Gastroesophageal sphincter (tissue), 4 donors: ENCODE results near the gene LPO. TPM values are rescaled to one million over a fixed set of nuclear protein-coding genes. Genes with fewer than 3 reads are reported as not detected.

Source experiments
- ATAC-seq: fragments of 150-250 bp; one replicate; pipeline ENCODE4 v1.9.1; 2016; ENCODE audit warnings: mild to moderate bottlenecking, moderate library complexity
- H3K27ac ChIP-seq, 4 donors: fragments of 200-600 bp; sonication (generic) in 3 of 4; 1 replicate in 3 of 4; 2 replicates in 1 of 4; pipeline ENCODE4 v1.5.1; 2016 to 2019
- H3K27me3 ChIP-seq: fragments of 200-600 bp; sonication (generic); one replicate; pipeline ENCODE4 v1.5.1; 2019
- H3K36me3 ChIP-seq, 2 donors: fragments of 200-600 bp; sonication (generic); one replicate each; pipeline ENCODE4 v1.5.1; 2019; ENCODE audit warnings: control low read depth in 1 of 2
- H3K4me1 ChIP-seq, 3 donors: fragments of 200-600 bp; sonication (generic); 1 replicate in 2 of 3; 2 replicates in 1 of 3; pipeline ENCODE4 v1.5.1; 2016 to 2019; ENCODE audit warnings: control low read depth in 2 of 3
- H3K4me3 ChIP-seq, 2 donors: fragments of 200-600 bp; sonication (generic); one replicate each; pipeline ENCODE4 v1.5.1; 2019; ENCODE audit warnings: mild to moderate bottlenecking in 1 of 2, moderate library complexity in 1 of 2
- H3K9me3 ChIP-seq, 3 donors: fragments of 200-600 bp; sonication (generic); one replicate each; pipeline ENCODE4 v1.5.1; 2017 to 2019; ENCODE audit warnings: control low read depth in 2 of 3
- CTCF ChIP-seq, 4 experiments: fragments of 200-600 bp in 2 of 4; fragments of 450-650 bp in 2 of 4; sonication (generic) in 1 of 4; IDR thresholded peaks; one replicate each; pipeline ENCODE4 v1.5.1; 2017 to 2019; ENCODE audit warnings: antibody characterized with exemption in 4 of 4, mild to moderate bottlenecking in 2 of 4, moderate library complexity in 2 of 4
- EP300 ChIP-seq: sonication (generic); formaldehyde crosslinking; IDR thresholded peaks from one replicate; pipeline ENCODE4 v1.6.1; 2017; ENCODE audit warnings: antibody characterized with exemption, mild to moderate bottlenecking
- POLR2A ChIP-seq, 2 donors: fragments of 450-650 bp; IDR thresholded peaks; one replicate each; pipeline ENCODE4 v1.6.1; 2017; ENCODE audit warnings: antibody characterized with exemption in 2 of 2, mild to moderate bottlenecking in 2 of 2, moderate library complexity in 1 of 2
- POLR2AphosphoS5 ChIP-seq: sonication (generic); formaldehyde crosslinking; IDR thresholded peaks from one replicate; pipeline ENCODE4 v1.6.1; 2017; ENCODE audit warnings: antibody characterized with exemption
- WGBS, 2 donors: methylation state at CpG; one replicate each; pipeline ENCODE4 v1.1.5; 2018; ENCODE audit warnings: low coverage in 1 of 2; 5-methylcytosine and 5-hydroxymethylcytosine counted together
- total RNA-seq, 4 donors: library from RNA; depleted of rRNA; stranded (reverse); fragments of >200 nt; gene quantifications; one replicate each; pipeline ENCODE4 v1.1.0, GENCODE V29; 2016

The LPO gene
- total RNA-seq, 4 donors from 2014 or later: 0.15 to 0.77 TPM; not detected in 2

GRCh38 chr17:58239987-58240386 is 1.6 kb downstream of the LPO start:
- WGBS, 2 donors: 90% methylated on average over 1 of the region's 1 CpG; no CpG with 5 or more reads in 1 of the 2 donors
- Histone ChIP-seq H3K27ac (no peak overlapping the region), H3K4me1 (no peaks in the 10 kb centered on the region), H3K4me3 (no peak overlapping the region), H3K9me3 (no peaks in the 10 kb centered on the region), H3K27me3 (peaks cover 84% of the 10 kb centered on the region), H3K36me3 (no peaks in the 10 kb centered on the region)
- TF ChIP-seq EP300 (no peak), CTCF (IDR thresholded peaks at IDR 0.05) (no peak), POLR2AphosphoS5 (no peak), POLR2A (IDR thresholded peaks at IDR 0.05) (no peak)
- ATAC-seq: no peak

GRCh38 chr17:58242171-58242784 is 3.9 kb downstream of the LPO start:
- Histone ChIP-seq H3K27ac (no peak overlapping the region), H3K36me3 (no peaks in the 10 kb centered on the region), H3K4me3 (no peak overlapping the region), H3K27me3 (peaks cover 75% of the 10 kb centered on the region), H3K4me1 (no peaks in the 10 kb centered on the region), H3K9me3 (no peaks in the 10 kb centered on the region)
- 10 to 13% methylated on average over 2 to 3 of the region's 4 CpGs for WGBS, 2 donors
- TF ChIP-seq POLR2A (IDR thresholded peaks at IDR 0.05): no peak
- no peak for TF ChIP-seq CTCF (IDR thresholded peaks at IDR 0.05)
- TF ChIP-seq POLR2AphosphoS5: no peak
- no peak for TF ChIP-seq EP300
- no peak for ATAC-seq

- Histone ChIP-seq H3K27me3 (peaks cover 82% of the 10 kb centered on the region), H3K36me3 (no peaks in the 10 kb centered on the region), H3K4me3 (no peak overlapping the region), H3K9me3 (no peaks in the 10 kb centered on the region), H3K4me1 (peaks cover 0 to 12% (median 5%) of the 10 kb centered on the region in 3 donors), H3K27ac (no peak overlapping the region)
- WGBS, 2 donors: 32 to 52% methylated on average over 5 to 6 of the region's 6 CpGs
- no peak for TF ChIP-seq EP300
- TF ChIP-seq POLR2AphosphoS5: no peak
- TF ChIP-seq POLR2A (IDR thresholded peaks at IDR 0.05): no peak
- TF ChIP-seq CTCF (IDR thresholded peaks at IDR 0.05): no peak
- ATAC-seq: no peak
Measured at GRCh38 chr17:58244963-58245362, 6.6 kb downstream of the LPO start.

- H3K27me3 ChIP-seq: peaks cover 83% of the 10 kb centered on the region
- peaks cover 0 to 13% (median 5%) of the 10 kb centered on the region in 3 donors for H3K4me1 ChIP-seq
- TF ChIP-seq POLR2A (IDR thresholded peaks at IDR 0.05) (no peak), EP300 (no peak), POLR2AphosphoS5 (no peak), CTCF (IDR thresholded peaks at IDR 0.05) (no peak)
- no peaks in the 10 kb centered on the region for H3K9me3 ChIP-seq
- H3K36me3 ChIP-seq: no peaks in the 10 kb centered on the region
- no peak overlapping the region for H3K27ac ChIP-seq
- no peak overlapping the region for H3K4me3 ChIP-seq
- WGBS, 2 donors: 50 to 77% methylated on average over 3 to 7 of the region's 10 CpGs
- ATAC-seq: no peak
Measured at GRCh38 chr17:58245428-58246103, 7.2 kb downstream of the LPO start.
